K562 (cell line): ENCODE data around the gene CPN2. TPM values are rescaled to one million over a fixed set of nuclear protein-coding genes. Genes with fewer than 3 reads are reported as not detected.

Experiments used
- ARID2 ChIP-seq: fragments of 450-650 bp; IDR thresholded peaks from 2 replicates; pipeline ENCODE4 v1.6.1; 2017; ENCODE audit warnings: antibody characterized with exemption, mild to moderate bottlenecking
- ATF7 ChIP-seq: fragments of 450-650 bp; IDR thresholded peaks from 2 replicates; pipeline ENCODE4 v1.7.1; 2014; ENCODE audit warnings: mild to moderate bottlenecking, moderate library complexity
- CAMTA2 ChIP-seq: fragments of 250-450 bp; sonication (Bioruptor Pico); conservative IDR thresholded peaks from 2 replicates; pipeline ENCODE4 v1.5.1; 2022
- CBFA2T3 ChIP-seq: fragments of 450-650 bp; IDR thresholded peaks from 2 replicates; pipeline ENCODE4 v1.6.1; 2017
- CBX1 ChIP-seq: sonication (generic); IDR thresholded peaks from 2 replicates; pipeline ENCODE4 v1.6.1; 2016; ENCODE audit warnings: antibody characterized with exemption, low read depth, mild to moderate bottlenecking
- EP300 ChIP-seq: IDR thresholded peaks from 2 replicates; pipeline ENCODE4 v1.6.1; 2012; ENCODE audit warnings: low read length, improper control_type of control experiment
- FOXA3 ChIP-seq, 2 experiments: fragments of 450-650 bp in 1 of 2; sonication (generic) in 1 of 2; formaldehyde crosslinking; IDR thresholded peaks in 1 of 2; conservative IDR thresholded peaks in 1 of 2; 2 replicates each; pipeline versions ENCODE4 v1.4.0 to v1.8.0; 2020 to 2022; ENCODE audit warnings: mild to moderate bottlenecking in 2 of 2, missing genetic modification reagents in 1 of 2
- L3MBTL2 ChIP-seq: fragments of 450-650 bp; IDR thresholded peaks from 2 replicates; pipeline ENCODE4 v1.6.1; 2016; ENCODE audit warnings: mild to moderate bottlenecking, moderate library complexity
- MXI1 ChIP-seq: IDR thresholded peaks from 2 replicates; pipeline ENCODE4 v1.6.1; 2011; ENCODE audit warnings: low read depth, mild to moderate bottlenecking, improper control_type of control experiment, low read length
- PHF21A ChIP-seq: fragments of 450-650 bp; IDR thresholded peaks from 2 replicates; pipeline ENCODE4 v1.6.1; 2017; ENCODE audit warnings: low read depth, borderline replicate concordance
- SMAD2 ChIP-seq: fragments of 150-350 bp; IDR thresholded peaks from 2 replicates; pipeline ENCODE4 v1.6.1; 2014; ENCODE audit warnings: low read depth, mild to moderate bottlenecking, low read length
- SRSF9 ChIP-seq: fragments of 200-400 bp; formaldehyde crosslinking; IDR thresholded peaks from 2 replicates; pipeline ENCODE4 v1.6.1; 2017; ENCODE audit warnings: low read depth, low read length, borderline replicate concordance
- ZNF146 ChIP-seq: IDR thresholded peaks from one replicate; pipeline ENCODE4 v1.6.1; 2018; ENCODE audit warnings: missing compliant biosample characterization; ENCODE audit not compliant: unreplicated experiment
- ZNF589 ChIP-seq: fragments of 200-800 bp; sonication (Bioruptor generic); IDR thresholded peaks from 2 replicates; pipeline ENCODE4 v1.6.1; 2016; ENCODE audit warnings: low read depth, missing genetic modification characterization, missing compliant biosample characterization
- polyA plus RNA-seq, 8 experiments: library from polyadenylated mRNA; depleted of rRNA in 4 of 8; stranded (reverse) in 5 of 8; unstranded in 3 of 8; fragments of >200 nt; fragmentation: Nextera tagmentation in 2 of 8; fragmentation: Illumina TruSeq in 1 of 8; extraction: Ambion mirVana in 2 of 8; extraction: Trizol in 1 of 8; gene quantifications; 2 replicates each; pipeline versions ENCODE4 v1.2.1 to v1.2.3, GENCODE V29; 2011 to 2014; ENCODE audit warnings: inconsistent platforms in 1 of 8, missing spikeins in 1 of 8
- total RNA-seq, 7 experiments: library from RNA; depleted of rRNA in 6 of 7; stranded (reverse); fragments of >200 nt in 6 of 7; fragmentation: Illumina TruSeq in 2 of 7; extraction: Trizol in 2 of 7; gene quantifications; 2 replicates each; pipeline versions ENCODE4 v1.2.1 to v1.2.3, GENCODE V29; 2011 to 2021; ENCODE audit warnings: low replicate concordance in 1 of 7
- TF ChIP-seq, protein P1 (sequence below), 2 experiments: fragments of 200-800 bp in 1 of 2; sonication (Bioruptor generic) in 1 of 2; sonication (generic) in 1 of 2; formaldehyde crosslinking in 1 of 2; IDR thresholded peaks in 1 of 2; conservative IDR thresholded peaks in 1 of 2; 2 replicates each; pipeline versions ENCODE4 v1.5.0 to v1.6.1; 2016 to 2020; ENCODE audit warnings: missing compliant biosample characterization in 1 of 2, missing genetic modification characterization in 1 of 2, missing genetic modification reagents in 1 of 2
- TF ChIP-seq, protein P2 (sequence below): IDR thresholded peaks from 3 replicates; pipeline ENCODE4 v1.6.1; 2011; ENCODE audit warnings: borderline replicate concordance, mild to moderate bottlenecking; ENCODE audit not compliant: insufficient read length, insufficient read depth
- TF ChIP-seq, protein P3 (sequence below): fragments of 450-650 bp; formaldehyde crosslinking; IDR thresholded peaks from 2 replicates; pipeline ENCODE4 v1.4.0; 2022; ENCODE audit warnings: missing genetic modification characterization
- TF ChIP-seq, protein P4 (sequence below): IDR thresholded peaks from 2 replicates; pipeline ENCODE4 v1.6.1; 2011; ENCODE audit not compliant: insufficient read length; ENCODE audit errors: extremely low read depth
- TF ChIP-seq, protein P5 (sequence below): fragments of 450-650 bp; IDR thresholded peaks from 2 replicates; pipeline ENCODE4 v1.6.1; 2016; ENCODE audit warnings: borderline replicate concordance
- TF ChIP-seq, protein P6 (sequence below): sonication (generic); formaldehyde crosslinking; IDR thresholded peaks from 2 replicates; pipeline ENCODE4 v1.8.0; 2022; ENCODE audit warnings: mild to moderate bottlenecking, missing genetic modification reagents

The CPN2 gene
- total and polyA plus RNA-seq, 9 of the 15 experiments (the other 6 are each of a cell fraction or from before 2014, with no cell fraction given) = not detected

DNA sequence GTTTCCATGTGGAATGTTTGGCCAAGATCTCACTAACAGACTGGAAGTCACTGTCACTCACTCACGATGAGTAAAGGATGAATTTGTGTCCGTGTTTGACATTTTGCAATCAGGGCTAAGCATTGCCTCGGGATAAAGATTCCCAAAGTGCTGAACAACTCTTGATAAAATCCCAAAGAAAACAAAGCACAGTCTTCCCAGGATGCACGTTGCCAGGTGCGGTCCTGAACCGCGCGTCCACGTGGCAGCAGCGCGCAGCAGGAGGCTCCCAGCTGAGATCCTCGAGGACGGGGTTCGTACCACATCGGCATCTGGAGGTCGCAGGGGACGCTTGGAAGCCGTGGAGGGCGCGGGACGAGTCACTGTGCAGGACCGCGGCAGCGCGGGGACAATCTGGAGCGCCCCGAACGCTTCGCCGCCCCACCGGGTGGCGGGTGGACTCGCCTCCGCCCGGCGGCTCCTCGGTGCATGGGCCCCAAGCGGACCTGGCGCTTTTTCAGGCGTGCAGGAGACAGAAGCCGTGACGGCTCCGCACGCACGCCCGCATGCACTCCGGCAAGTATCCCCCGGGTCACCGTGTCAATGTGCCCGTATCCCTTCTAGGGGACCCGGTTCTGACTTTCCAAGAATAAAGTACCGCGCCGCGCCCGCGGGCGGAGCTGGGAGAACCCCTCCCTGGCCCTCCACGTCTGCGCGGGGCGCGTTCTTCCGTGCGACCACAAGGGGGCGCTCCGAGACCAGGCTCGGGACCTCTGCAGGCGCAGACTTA is 17.7 kb downstream of the CPN2 start (continued):
- TF ChIP-seq ZNF589 = no peak
- no peak for TF ChIP-seq MXI1
- TF ChIP-seq, protein P1, sequence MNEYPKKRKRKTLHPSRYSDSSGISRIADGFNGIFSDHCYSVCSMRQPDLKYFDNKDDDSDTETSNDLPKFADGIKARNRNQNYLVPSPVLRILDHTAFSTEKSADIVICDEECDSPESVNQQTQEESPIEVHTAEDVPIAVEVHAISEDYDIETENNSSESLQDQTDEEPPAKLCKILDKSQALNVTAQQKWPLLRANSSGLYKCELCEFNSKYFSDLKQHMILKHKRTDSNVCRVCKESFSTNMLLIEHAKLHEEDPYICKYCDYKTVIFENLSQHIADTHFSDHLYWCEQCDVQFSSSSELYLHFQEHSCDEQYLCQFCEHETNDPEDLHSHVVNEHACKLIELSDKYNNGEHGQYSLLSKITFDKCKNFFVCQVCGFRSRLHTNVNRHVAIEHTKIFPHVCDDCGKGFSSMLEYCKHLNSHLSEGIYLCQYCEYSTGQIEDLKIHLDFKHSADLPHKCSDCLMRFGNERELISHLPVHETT (CRISPR knock-in tag; conservative IDR thresholded peaks at IDR 0.05 in 1 of 2, IDR thresholded peaks at IDR 0.05 in 1 of 2) = no peak
- TF ChIP-seq, protein P2, sequence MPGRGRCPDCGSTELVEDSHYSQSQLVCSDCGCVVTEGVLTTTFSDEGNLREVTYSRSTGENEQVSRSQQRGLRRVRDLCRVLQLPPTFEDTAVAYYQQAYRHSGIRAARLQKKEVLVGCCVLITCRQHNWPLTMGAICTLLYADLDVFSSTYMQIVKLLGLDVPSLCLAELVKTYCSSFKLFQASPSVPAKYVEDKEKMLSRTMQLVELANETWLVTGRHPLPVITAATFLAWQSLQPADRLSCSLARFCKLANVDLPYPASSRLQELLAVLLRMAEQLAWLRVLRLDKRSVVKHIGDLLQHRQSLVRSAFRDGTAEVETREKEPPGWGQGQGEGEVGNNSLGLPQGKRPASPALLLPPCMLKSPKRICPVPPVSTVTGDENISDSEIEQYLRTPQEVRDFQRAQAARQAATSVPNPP = no peak
- TF ChIP-seq, protein P3, sequence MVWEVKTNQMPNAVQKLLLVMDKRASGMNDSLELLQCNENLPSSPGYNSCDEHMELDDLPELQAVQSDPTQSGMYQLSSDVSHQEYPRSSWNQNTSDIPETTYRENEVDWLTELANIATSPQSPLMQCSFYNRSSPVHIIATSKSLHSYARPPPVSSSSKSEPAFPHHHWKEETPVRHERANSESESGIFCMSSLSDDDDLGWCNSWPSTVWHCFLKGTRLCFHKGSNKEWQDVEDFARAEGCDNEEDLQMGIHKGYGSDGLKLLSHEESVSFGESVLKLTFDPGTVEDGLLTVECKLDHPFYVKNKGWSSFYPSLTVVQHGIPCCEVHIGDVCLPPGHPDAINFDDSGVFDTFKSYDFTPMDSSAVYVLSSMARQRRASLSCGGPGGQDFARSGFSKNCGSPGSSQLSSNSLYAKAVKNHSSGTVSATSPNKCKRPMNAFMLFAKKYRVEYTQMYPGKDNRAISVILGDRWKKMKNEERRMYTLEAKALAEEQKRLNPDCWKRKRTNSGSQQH (CRISPR knock-in tag) = no peak
- no peak for TF ChIP-seq ZNF146 (CRISPR knock-in tag)
- TF ChIP-seq SRSF9 = no peak
- TF ChIP-seq, protein P4, sequence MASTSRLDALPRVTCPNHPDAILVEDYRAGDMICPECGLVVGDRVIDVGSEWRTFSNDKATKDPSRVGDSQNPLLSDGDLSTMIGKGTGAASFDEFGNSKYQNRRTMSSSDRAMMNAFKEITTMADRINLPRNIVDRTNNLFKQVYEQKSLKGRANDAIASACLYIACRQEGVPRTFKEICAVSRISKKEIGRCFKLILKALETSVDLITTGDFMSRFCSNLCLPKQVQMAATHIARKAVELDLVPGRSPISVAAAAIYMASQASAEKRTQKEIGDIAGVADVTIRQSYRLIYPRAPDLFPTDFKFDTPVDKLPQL = no peak
- no peak for TF ChIP-seq CAMTA2 (CRISPR knock-in tag)
- TF ChIP-seq, protein P5, sequence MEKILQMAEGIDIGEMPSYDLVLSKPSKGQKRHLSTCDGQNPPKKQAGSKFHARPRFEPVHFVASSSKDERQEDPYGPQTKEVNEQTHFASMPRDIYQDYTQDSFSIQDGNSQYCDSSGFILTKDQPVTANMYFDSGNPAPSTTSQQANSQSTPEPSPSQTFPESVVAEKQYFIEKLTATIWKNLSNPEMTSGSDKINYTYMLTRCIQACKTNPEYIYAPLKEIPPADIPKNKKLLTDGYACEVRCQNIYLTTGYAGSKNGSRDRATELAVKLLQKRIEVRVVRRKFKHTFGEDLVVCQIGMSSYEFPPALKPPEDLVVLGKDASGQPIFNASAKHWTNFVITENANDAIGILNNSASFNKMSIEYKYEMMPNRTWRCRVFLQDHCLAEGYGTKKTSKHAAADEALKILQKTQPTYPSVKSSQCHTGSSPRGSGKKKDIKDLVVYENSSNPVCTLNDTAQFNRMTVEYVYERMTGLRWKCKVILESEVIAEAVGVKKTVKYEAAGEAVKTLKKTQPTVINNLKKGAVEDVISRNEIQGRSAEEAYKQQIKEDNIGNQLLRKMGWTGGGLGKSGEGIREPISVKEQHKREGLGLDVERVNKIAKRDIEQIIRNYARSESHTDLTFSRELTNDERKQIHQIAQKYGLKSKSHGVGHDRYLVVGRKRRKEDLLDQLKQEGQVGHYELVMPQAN = peak; percentile 43; the same call in 1 of the 2 replicates
- no peak for TF ChIP-seq EP300
- TF ChIP-seq, protein P6, sequence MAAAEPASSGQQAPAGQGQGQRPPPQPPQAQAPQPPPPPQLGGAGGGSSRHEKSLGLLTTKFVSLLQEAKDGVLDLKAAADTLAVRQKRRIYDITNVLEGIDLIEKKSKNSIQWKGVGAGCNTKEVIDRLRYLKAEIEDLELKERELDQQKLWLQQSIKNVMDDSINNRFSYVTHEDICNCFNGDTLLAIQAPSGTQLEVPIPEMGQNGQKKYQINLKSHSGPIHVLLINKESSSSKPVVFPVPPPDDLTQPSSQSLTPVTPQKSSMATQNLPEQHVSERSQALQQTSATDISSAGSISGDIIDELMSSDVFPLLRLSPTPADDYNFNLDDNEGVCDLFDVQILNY (CRISPR knock-in tag) = peak; percentile 10; the same call in 1 of the 2 replicates
- no peak; the same call in 1 of the 2 replicates for TF ChIP-seq CBX1
- peak; percentile 60; the same call in 1 of the 2 replicates for TF ChIP-seq PHF21A
- no peak for TF ChIP-seq SMAD2
- TF ChIP-seq ATF7 = 0 out of 2 replicates have a peak, but pooled peaks have one; percentile 47
- TF ChIP-seq ARID2 = peak; percentile 64; the same call in 1 of the 2 replicates
- TF ChIP-seq CBFA2T3 = no peak
- no peak for TF ChIP-seq FOXA3 (CRISPR knock-in tag; conservative IDR thresholded peaks at IDR 0.05 in 1 of 2, IDR thresholded peaks at IDR 0.05 in 1 of 2)
- TF ChIP-seq L3MBTL2 = peak; percentile 98
